Stimulated activated memory B cell treated with anti-CD40 and anti-IgM and Interleukin-4, amounts not matched to agents 10 μg/mL and 1 μg/mL and 100 μg/mL, for 72 hours (primary cell): ENCODE measurements around the gene ALDH1L1.

Experiments
- ATAC-seq: fragments of 150-1000 bp; cut with Tn5 transposase; 2 replicates; pipeline ENCODE4 v1.10.0; 2021
- H3K27ac Mint-ChIP-seq: one replicate; pipeline ENCODE4 v1.8.0; 2022; ENCODE audit warnings: mild to moderate bottlenecking, mixed read lengths
- H3K27me3 Mint-ChIP-seq: one replicate; pipeline ENCODE4 v1.8.0; 2022; ENCODE audit warnings: mixed read lengths
- H3K36me3 Mint-ChIP-seq: one replicate; pipeline ENCODE4 v1.8.0; 2022; ENCODE audit warnings: mixed read lengths
- H3K4me1 Mint-ChIP-seq: one replicate; pipeline ENCODE4 v1.8.0; 2022; ENCODE audit warnings: mixed read lengths
- H3K4me3 Mint-ChIP-seq: one replicate; pipeline ENCODE4 v1.8.0; 2022; ENCODE audit warnings: mild to moderate bottlenecking, moderate library complexity, mixed read lengths
- H3K9me3 Mint-ChIP-seq: one replicate; pipeline ENCODE4 v1.8.0; 2022; ENCODE audit warnings: mixed read lengths

Gene ALDH1L1

DNA sequence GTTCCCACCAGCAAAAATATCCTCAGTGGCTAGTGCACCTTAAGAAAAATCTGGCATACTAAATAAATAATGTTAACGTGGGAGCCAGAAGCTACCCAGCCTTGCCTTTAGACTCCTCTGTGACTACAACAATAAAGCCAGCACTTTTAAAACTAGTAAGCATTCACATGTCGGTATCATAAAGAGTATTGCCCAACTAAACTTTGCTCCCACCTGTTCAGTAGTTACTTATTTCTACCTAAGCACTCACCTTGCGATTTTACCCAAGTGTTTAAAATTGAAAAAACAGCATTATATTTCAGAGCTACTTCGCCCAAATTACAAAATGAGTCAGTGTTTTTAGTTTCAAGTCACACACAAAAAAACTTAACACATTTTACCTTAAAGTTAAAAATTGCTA lies 12.8 kb downstream of the ALDH1L1 start:
- Mint-ChIP-seq H3K4me1 (no peaks in the 10 kb centered on the region), H3K27ac (no peak overlapping the region), H3K36me3 (no peaks in the 10 kb centered on the region), H3K4me3 (no peak overlapping the region), H3K27me3 (peaks cover 44% of the 10 kb centered on the region), H3K9me3 (peaks cover 7% of the 10 kb centered on the region)
- ATAC-seq = no peak

GRCh38 chr3:126166009-126166408 lies 14.4 kb downstream of the ALDH1L1 start:
- Mint-ChIP-seq H3K9me3 (no peaks in the 10 kb centered on the region), H3K36me3 (no peaks in the 10 kb centered on the region), H3K4me3 (no peak overlapping the region), H3K4me1 (no peaks in the 10 kb centered on the region), H3K27ac (no peak overlapping the region), H3K27me3 (peaks cover 39% of the 10 kb centered on the region)
- ATAC-seq = no peak

DNA sequence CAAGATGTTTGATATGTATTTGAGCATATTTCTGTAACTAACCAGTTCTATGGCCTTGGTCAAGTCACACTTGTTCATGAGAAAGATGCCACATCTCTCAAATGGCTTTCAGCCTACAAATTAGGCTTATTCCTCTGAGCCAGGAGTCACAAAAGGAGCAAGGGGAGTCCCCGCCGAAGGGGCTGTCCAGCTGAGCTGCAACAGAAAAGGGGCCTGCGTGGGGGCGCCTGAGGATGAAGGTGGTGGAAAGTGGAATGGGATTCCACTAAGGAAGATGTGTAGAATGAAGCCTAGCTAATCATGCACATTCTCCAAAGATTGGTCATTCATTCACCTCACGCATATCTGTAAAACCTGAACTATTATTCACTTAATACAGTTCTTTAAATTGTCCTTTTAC lies 19.1 kb downstream of the ALDH1L1 start:
- H3K36me3 Mint-ChIP-seq = no peaks in the 10 kb centered on the region
- no peak overlapping the region for H3K27ac Mint-ChIP-seq
- H3K4me1 Mint-ChIP-seq = no peaks in the 10 kb centered on the region

GRCh38 chr3:126160243-126161210 lies 19.9 kb downstream of the ALDH1L1 start:
- no peaks in the 10 kb centered on the region for H3K9me3 Mint-ChIP-seq
- peaks cover 45% of the 10 kb centered on the region for H3K27me3 Mint-ChIP-seq
- H3K27ac Mint-ChIP-seq = no peak overlapping the region
- no peaks in the 10 kb centered on the region for H3K36me3 Mint-ChIP-seq
- H3K4me3 Mint-ChIP-seq = no peak overlapping the region
- ATAC-seq = no peak
- no peaks in the 10 kb centered on the region for H3K4me1 Mint-ChIP-seq

More for the DNA sequence above, 19.1 kb downstream of the ALDH1L1 start:
- Mint-ChIP-seq H3K4me3 (no peak overlapping the region), H3K27me3 (peaks cover 53% of the 10 kb centered on the region), H3K9me3 (no peaks in the 10 kb centered on the region)
- ATAC-seq = no peak

GRCh38 chr3:126159476-126159875 lies 20.9 kb downstream of the ALDH1L1 start:
- Mint-ChIP-seq H3K36me3 (no peaks in the 10 kb centered on the region), H3K4me1 (no peaks in the 10 kb centered on the region), H3K4me3 (no peak overlapping the region), H3K27me3 (peaks cover 34% of the 10 kb centered on the region), H3K27ac (no peak overlapping the region), H3K9me3 (no peaks in the 10 kb centered on the region)
- ATAC-seq = no peak

- no peak overlapping the region for H3K4me3 Mint-ChIP-seq
- no peaks in the 10 kb centered on the region for H3K36me3 Mint-ChIP-seq
- H3K27me3 Mint-ChIP-seq = peaks cover 30% of the 10 kb centered on the region
- no peak overlapping the region for H3K27ac Mint-ChIP-seq
- no peak for ATAC-seq
- H3K4me1 Mint-ChIP-seq = no peaks in the 10 kb centered on the region
- no peaks in the 10 kb centered on the region for H3K9me3 Mint-ChIP-seq
These were observed 21.4 kb downstream of the ALDH1L1 start for GRCh38 chr3:126158912-126159454.

DNA sequence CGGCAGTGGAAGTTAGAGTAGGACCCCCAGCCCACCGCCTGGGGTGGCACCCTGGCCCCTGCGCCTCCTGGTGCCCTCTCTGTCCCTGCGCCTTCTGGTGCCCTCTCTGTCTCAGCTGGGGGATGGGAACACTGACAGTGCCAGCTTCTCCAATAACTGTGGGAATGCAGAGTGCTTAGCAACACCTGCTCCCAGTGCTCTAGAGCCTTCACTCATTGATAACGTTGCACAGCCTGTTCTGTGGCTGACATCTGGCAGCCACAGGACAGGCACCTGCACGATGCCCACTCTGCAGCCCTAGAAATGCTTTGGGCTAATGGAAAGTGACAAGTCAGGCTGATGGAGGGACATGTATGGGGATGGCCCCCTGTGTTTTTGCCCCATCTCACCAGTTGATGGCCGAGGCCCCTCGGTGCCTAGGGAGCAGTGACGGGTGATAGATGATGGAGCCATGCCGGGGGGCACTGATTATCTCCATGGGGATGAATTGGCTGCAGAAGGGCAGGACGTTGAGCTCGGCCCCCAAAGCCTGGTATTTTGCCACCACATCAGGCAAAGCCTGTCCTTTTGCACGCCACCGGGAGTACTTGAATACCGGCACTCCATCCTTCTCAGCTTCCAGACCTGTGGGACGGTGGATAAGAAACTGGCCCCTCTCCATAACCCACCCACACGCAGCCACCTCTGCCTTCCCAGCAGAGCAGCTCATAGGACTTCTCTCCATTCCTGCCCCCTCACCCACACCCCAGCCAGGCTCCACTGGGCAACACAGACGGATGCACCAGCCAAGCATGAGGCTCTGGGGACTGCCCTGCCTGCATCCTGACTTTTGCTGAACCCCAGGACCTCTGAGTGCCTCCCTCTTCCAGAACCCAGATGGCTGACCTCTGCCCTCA lies 22.1 kb downstream of the ALDH1L1 start:
- H3K4me1 Mint-ChIP-seq = no peaks in the 10 kb centered on the region
- ATAC-seq = no peak
- no peaks in the 10 kb centered on the region for H3K9me3 Mint-ChIP-seq
- peaks cover 25% of the 10 kb centered on the region for H3K27me3 Mint-ChIP-seq
- H3K4me3 Mint-ChIP-seq = no peak overlapping the region
- H3K36me3 Mint-ChIP-seq = no peaks in the 10 kb centered on the region
- H3K27ac Mint-ChIP-seq = no peak overlapping the region

DNA sequence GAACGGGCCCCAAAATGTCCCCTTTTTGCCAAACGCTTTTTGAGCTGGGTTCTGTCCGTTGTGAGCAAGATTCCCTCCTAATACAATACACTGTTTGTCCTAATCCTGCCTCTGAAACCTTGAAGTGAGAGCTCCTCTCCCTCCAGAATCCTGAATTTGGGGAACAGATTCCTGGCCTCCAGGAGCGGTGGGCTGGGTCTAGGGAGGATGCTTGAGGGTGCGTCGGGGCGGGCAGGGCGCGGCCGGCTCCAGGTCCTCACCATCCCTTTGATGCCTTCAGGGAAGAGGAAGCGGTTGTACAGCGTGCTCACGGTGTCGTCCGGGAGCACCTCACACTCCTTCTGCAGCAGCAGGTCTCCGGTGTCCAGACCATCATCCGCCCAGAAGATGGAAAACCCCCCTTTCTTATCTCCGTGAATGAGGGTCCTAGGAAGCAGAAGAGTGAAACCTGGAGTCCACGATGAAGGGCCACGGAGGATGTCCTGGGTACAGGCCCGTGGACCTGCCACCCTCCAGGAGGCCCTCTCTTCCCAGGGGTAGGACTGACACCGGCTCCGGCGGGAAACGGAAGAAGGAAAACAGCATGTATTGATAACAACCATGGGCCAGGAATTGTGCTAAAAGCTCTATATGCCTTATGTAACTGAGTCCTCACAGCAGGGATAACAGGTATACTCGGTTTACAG lies 23.2 kb downstream of the ALDH1L1 start:
- Mint-ChIP-seq H3K9me3 (no peaks in the 10 kb centered on the region), H3K4me1 (no peaks in the 10 kb centered on the region), H3K27ac (no peak overlapping the region), H3K4me3 (no peak overlapping the region), H3K36me3 (no peaks in the 10 kb centered on the region), H3K27me3 (peaks cover 19% of the 10 kb centered on the region)
- no peak for ATAC-seq

DNA sequence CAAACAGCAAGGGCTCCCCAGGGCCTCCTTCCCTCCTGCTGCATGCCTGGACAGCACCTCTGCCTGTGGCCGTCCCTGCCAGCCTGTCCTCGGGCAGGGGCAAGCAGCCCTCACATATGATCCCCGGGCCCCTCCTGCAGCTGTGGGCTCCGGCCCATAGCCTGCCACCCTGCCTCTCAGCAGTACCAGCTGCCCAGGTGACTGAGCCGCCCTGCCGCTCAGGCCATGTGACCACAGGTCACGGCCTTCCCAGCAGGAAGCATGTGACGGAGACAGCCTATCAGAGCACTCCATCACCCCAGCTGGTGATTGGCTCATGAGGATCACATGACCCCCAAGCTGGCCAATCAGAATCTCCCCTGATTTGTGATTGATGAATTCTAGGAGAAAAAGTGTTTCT lies 23.9 kb downstream of the ALDH1L1 start:
- no peaks in the 10 kb centered on the region for H3K9me3 Mint-ChIP-seq
- no peaks in the 10 kb centered on the region for H3K36me3 Mint-ChIP-seq
- no peak overlapping the region for H3K4me3 Mint-ChIP-seq
- peaks cover 16% of the 10 kb centered on the region for H3K27me3 Mint-ChIP-seq
- H3K4me1 Mint-ChIP-seq = no peaks in the 10 kb centered on the region
- ATAC-seq = no peak
- H3K27ac Mint-ChIP-seq = no peak overlapping the region

DNA sequence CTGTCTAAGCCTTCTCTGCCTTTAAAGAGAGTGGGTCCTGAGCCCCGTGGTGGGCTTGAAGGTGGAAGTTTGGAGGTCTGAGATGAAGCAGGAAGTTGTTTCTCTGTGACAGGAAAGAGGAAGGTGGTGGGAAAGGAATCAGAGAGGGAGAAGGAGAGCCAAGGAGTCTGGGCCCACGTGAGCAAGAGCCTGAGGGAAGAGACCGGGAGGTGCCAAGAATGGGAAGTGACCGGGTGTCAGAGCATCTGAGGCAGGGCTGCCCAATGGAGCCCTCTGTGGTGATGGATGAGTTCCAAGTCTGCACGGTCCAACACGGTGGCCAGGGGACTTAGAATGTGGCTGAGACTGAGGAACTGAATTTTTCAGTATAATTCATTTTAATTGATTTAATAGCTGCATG lies 24.6 kb downstream of the ALDH1L1 start:
- H3K27ac Mint-ChIP-seq = no peak overlapping the region
- no peak overlapping the region for H3K4me3 Mint-ChIP-seq
- peaks cover 14% of the 10 kb centered on the region for H3K27me3 Mint-ChIP-seq
- H3K9me3 Mint-ChIP-seq = no peaks in the 10 kb centered on the region
- ATAC-seq = no peak
- no peaks in the 10 kb centered on the region for H3K4me1 Mint-ChIP-seq
- no peaks in the 10 kb centered on the region for H3K36me3 Mint-ChIP-seq

GRCh38 chr3:126155280-126155640 lies 25.1 kb downstream of the ALDH1L1 start:
- Mint-ChIP-seq H3K4me1 (no peaks in the 10 kb centered on the region), H3K4me3 (no peak overlapping the region), H3K27me3 (peaks cover 9% of the 10 kb centered on the region), H3K36me3 (no peaks in the 10 kb centered on the region), H3K9me3 (no peaks in the 10 kb centered on the region), H3K27ac (no peak overlapping the region)
- ATAC-seq = no peak

DNA sequence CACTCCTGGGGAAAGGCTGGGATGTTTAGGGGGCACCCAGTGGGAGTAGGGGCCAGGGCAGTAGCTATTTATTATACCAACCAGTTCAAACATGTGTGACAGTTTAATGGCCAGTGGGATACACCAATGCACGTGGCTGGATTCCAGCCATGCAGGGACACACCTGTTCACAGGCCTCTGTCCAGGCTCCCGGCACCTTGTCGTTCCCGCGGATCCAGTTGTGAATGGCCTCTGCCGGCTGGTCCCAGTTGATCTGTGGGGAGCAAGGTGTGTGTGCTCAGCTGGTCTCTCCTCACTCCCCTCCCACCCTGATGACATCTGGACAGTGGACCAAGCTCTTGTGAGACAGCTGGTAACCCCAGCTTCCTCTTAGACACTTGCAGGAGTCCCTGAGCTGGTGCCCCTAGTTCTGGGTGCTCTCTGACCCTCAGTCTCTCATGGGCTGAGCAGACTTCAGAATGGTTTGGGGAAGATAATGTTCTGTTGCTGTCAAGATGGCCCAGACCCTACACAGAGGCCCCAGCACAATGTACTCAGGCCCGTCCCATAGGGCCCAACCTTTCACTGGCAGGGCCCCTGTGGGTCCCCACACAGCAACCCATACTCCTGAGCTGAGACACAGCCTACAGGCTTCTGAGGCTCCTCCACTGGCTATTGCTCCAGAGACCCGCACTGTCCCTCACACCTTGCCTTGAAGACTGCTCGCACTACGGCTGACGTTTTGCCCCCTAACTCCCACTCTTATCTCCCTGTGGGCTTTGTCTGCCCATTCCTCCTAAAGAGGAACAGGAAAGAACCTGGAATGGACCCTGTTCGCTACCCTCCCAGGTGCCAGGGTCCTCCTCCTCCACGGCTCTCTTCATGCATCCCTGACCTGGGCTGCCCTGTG lies 25.8 kb downstream of the ALDH1L1 start:
- Mint-ChIP-seq H3K27ac (no peak overlapping the region), H3K4me1 (no peaks in the 10 kb centered on the region), H3K27me3 (peaks cover 9% of the 10 kb centered on the region), H3K36me3 (no peaks in the 10 kb centered on the region), H3K4me3 (no peak overlapping the region), H3K9me3 (no peaks in the 10 kb centered on the region)
- no peak for ATAC-seq

- Mint-ChIP-seq H3K27ac (no peak overlapping the region), H3K27me3 (peaks cover 5% of the 10 kb centered on the region), H3K4me1 (no peaks in the 10 kb centered on the region), H3K9me3 (no peaks in the 10 kb centered on the region), H3K36me3 (no peaks in the 10 kb centered on the region), H3K4me3 (no peak overlapping the region)
- ATAC-seq = no peak
These were observed 26.6 kb downstream of the ALDH1L1 start for GRCh38 chr3:126153695-126154360.
